H1 (cell line): ENCODE results near the gene DNER. TPM values are rescaled to one million over a fixed set of nuclear protein-coding genes. Genes with fewer than 3 reads are reported as not detected.

Source experiments
- CTBP2 ChIP-seq: IDR thresholded peaks from 2 replicates; pipeline ENCODE4 v1.7.0; 2011; ENCODE audit warnings: borderline replicate concordance, mild to moderate bottlenecking, moderate library complexity, mixed read lengths, low read length; ENCODE audit not compliant: insufficient read depth, insufficient read length
- NRF1 ChIP-seq: IDR thresholded peaks from 2 replicates; pipeline ENCODE4 v1.6.1; 2011; ENCODE audit warnings: mild to moderate bottlenecking, low read depth, low read length, improper control_type of control experiment
- TAF7 ChIP-seq: optimal IDR thresholded peaks from 2 replicates; pipeline ENCODE3; 2011; ENCODE audit warnings: low read depth, mild to moderate bottlenecking, inconsistent platforms, low read length, moderate library complexity, borderline replicate concordance
- TCF12 ChIP-seq: IDR thresholded peaks from 2 replicates; pipeline ENCODE4 v1.6.1; 2011; ENCODE audit warnings: low read depth, mild to moderate bottlenecking, low read length
- polyA plus RNA-seq, 7 experiments: library from polyadenylated mRNA; depleted of rRNA in 3 of 7; stranded (reverse) in 5 of 7; unstranded in 2 of 7; fragments of >200 nt in 5 of 7; fragments of 200-250 nt in 2 of 7; gene quantifications; 1 replicate in 5 of 7; 2 replicates in 1 of 7; 4 replicates in 1 of 7; pipeline versions ENCODE4 v1.2.1 to v1.2.3, GENCODE V29; 2011 to 2013; ENCODE audit warnings: missing spikeins in 2 of 7, mixed read lengths in 2 of 7
- total RNA-seq: library from RNA; stranded (reverse); fragmentation: NEBNext Ultra II Directional; extraction: Animal tissue kit (Norgen Biotek cat#: 25700); gene quantifications from 2 replicates; pipeline ENCODE4 v1.2.1, GENCODE V29; 2021
- TF ChIP-seq, protein P1 (sequence below): IDR thresholded peaks from 2 replicates; pipeline ENCODE4 v1.6.1; 2011; ENCODE audit warnings: low read length, improper control_type of control experiment

Gene DNER
- total and polyA plus RNA-seq, 2 of the 8 experiments (the other 6 are each of a cell fraction or from before 2014, with no cell fraction given) = 6.8 to 16.3 TPM

DNA sequence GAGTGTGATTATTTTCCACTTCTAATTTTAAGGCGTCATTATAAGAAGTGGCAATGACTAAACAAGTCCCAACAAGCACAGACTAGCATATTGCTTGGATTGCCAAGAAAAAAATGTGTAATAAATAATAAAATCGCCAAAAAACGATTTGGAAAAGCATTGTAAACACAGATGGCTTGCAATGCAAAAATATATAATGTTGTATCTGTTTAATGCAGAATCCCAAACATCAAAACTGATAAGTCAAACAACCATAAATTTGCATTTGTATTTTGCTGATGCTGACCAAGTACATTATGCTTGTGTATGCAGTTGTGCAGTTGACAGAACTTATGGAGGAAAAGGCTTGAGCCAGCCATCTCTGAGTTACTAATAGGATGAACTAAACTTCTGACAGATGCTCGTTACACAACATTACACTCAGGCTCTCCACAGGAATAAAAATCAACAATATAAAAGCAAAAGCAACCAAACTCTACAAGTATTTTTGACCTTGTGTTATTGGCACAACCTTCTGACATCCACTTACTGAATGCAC lies 68.1 kb downstream of the DNER start (continued):
- TF ChIP-seq, protein P1, sequence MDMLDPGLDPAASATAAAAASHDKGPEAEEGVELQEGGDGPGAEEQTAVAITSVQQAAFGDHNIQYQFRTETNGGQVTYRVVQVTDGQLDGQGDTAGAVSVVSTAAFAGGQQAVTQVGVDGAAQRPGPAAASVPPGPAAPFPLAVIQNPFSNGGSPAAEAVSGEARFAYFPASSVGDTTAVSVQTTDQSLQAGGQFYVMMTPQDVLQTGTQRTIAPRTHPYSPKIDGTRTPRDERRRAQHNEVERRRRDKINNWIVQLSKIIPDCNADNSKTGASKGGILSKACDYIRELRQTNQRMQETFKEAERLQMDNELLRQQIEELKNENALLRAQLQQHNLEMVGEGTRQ = no peak
- TF ChIP-seq TAF7 = no peak
- no peak for TF ChIP-seq NRF1
- no peak for TF ChIP-seq TCF12
- TF ChIP-seq CTBP2 = no peak
